Stimulated activated CD8-positive, alpha-beta memory T cell treated with anti-CD3 and anti-CD28 coated beads, Interleukin-12 subunit alpha, Interleukin-12 subunit beta, amount 100 ng/mL, for 24 hours (primary cell): ENCODE measurements around the gene CALN1.

ENCODE experiments used
- DNase-seq: peaks from one replicate; pipeline ENCODE4 v3.0.0-alpha.2; 2020; ENCODE audit errors: extremely low read depth

The CALN1 gene

GRCh38 chr7:72038022-72038732 lies 374.0 kb downstream of the CALN1 start:
- no peak for DNase-seq

GRCh38 chr7:72037516-72037915 lies 374.6 kb downstream of the CALN1 start:
- DNase-seq: no peak

- no peak for DNase-seq
These were observed 376.9 kb downstream of the CALN1 start for GRCh38 chr7:72035266-72035665.

- no peak for DNase-seq
These were observed 379.2 kb downstream of the CALN1 start for GRCh38 chr7:72032934-72033333.

- DNase-seq: no peak
These were observed 381.0 kb downstream of the CALN1 start for GRCh38 chr7:72030994-72031667.

GRCh38 chr7:72028267-72028666 lies 383.9 kb downstream of the CALN1 start:
- no peak for DNase-seq

GRCh38 chr7:72025381-72025960 lies 386.7 kb downstream of the CALN1 start:
- DNase-seq: no peak

- no peak for DNase-seq
These were observed 388.2 kb downstream of the CALN1 start for GRCh38 chr7:72023926-72024325.

GRCh38 chr7:72021716-72022115 lies 390.4 kb downstream of the CALN1 start:
- DNase-seq: no peak

GRCh38 chr7:72020311-72020710 lies 391.8 kb downstream of the CALN1 start:
- DNase-seq: no peak

GRCh38 chr7:72019436-72019835 lies 392.7 kb downstream of the CALN1 start:
- no peak for DNase-seq

GRCh38 chr7:72017756-72018155 lies 394.4 kb downstream of the CALN1 start:
- DNase-seq: no peak

GRCh38 chr7:72016574-72016973 lies 395.6 kb downstream of the CALN1 start:
- no peak for DNase-seq

GRCh38 chr7:72015136-72015535 lies 397.0 kb downstream of the CALN1 start:
- no peak for DNase-seq

GRCh38 chr7:72007018-72007417 lies 405.1 kb downstream of the CALN1 start:
- DNase-seq: no peak

- no peak for DNase-seq
These were observed 408.9 kb downstream of the CALN1 start for GRCh38 chr7:72003236-72003635.

- no peak for DNase-seq
These were observed 416.0 kb downstream of the CALN1 start for GRCh38 chr7:71996141-71996540.

GRCh38 chr7:71995111-71995510 lies 417.0 kb downstream of the CALN1 start:
- DNase-seq: no peak

- DNase-seq: no peak
These were observed 420.6 kb downstream of the CALN1 start for GRCh38 chr7:71991586-71991985.

GRCh38 chr7:71990138-71990462 lies 422.0 kb downstream of the CALN1 start:
- DNase-seq: no peak

- DNase-seq: no peak
These were observed 423.9 kb downstream of the CALN1 start for GRCh38 chr7:71988201-71988600.

GRCh38 chr7:71987200-71987767 lies 424.9 kb downstream of the CALN1 start:
- DNase-seq: no peak

GRCh38 chr7:71984348-71984747 lies 427.8 kb downstream of the CALN1 start:
- DNase-seq: no peak
